GM23338 (cell line): ENCODE measurements around the gene ZNF235. TPM values are rescaled to one million over a fixed set of nuclear protein-coding genes. Genes with fewer than 3 reads are reported as not detected.

Experiments used
- ATAC-seq: fragments of 200-7000 bp; cut with Tn5 transposase; 3 replicates; pipeline ENCODE4 v1.9.1; 2020
- DNase-seq: peaks from one replicate; pipeline ENCODE4 v3.0.0-alpha.2; 2015; ENCODE audit warnings: low spot score
- H2AFZ ChIP-seq: fragments of 200-600 bp; sonication (generic); 2 replicates; pipeline ENCODE4 v1.8.0; 2016; ENCODE audit warnings: antibody characterized with exemption, mild to moderate bottlenecking, moderate library complexity
- H3F3A ChIP-seq: fragments of 200-600 bp; sonication (generic); replicated peaks from 2 replicates; pipeline ENCODE4 v1.8.0; 2017; ENCODE audit warnings: antibody characterized with exemption, mixed run types, low read depth
- H3K27ac ChIP-seq: fragments of 200-600 bp; sonication (generic); 2 replicates; pipeline ENCODE4 v1.6.1; 2016; ENCODE audit warnings: low read depth
- H3K27me3 ChIP-seq: fragments of 200-600 bp; sonication (generic); 2 replicates; pipeline ENCODE4 v1.8.0; 2016; ENCODE audit warnings: mild to moderate bottlenecking, mixed run types, moderate library complexity; ENCODE audit not compliant: insufficient read depth
- H3K36me3 ChIP-seq: fragments of 200-600 bp; sonication (generic); 2 replicates; pipeline ENCODE4 v1.8.0; 2016; ENCODE audit warnings: mild to moderate bottlenecking; ENCODE audit not compliant: insufficient read depth
- H3K4me1 ChIP-seq: fragments of 200-600 bp; sonication (generic); 2 replicates; pipeline ENCODE4 v1.8.0; 2016; ENCODE audit warnings: mild to moderate bottlenecking, moderate library complexity; ENCODE audit not compliant: insufficient read depth
- H3K4me2 ChIP-seq: fragments of 200-600 bp; sonication (generic); 2 replicates; pipeline ENCODE4 v1.7.1; 2017; ENCODE audit warnings: mixed run types
- H3K4me3 ChIP-seq: fragments of 200-600 bp; sonication (generic); 2 replicates; pipeline ENCODE4 v1.6.1; 2016; ENCODE audit warnings: mixed run types
- H3K79me2 ChIP-seq: fragments of 200-600 bp; sonication (generic); replicated peaks from 2 replicates; pipeline ENCODE4 v1.8.0; 2017; ENCODE audit warnings: mild to moderate bottlenecking; ENCODE audit not compliant: insufficient read depth
- H3K9me2 ChIP-seq: fragments of 200-600 bp; sonication (generic); 2 replicates; pipeline ENCODE4 v1.8.0; 2017; ENCODE audit not compliant: insufficient read depth
- H4K20me1 ChIP-seq: fragments of 200-600 bp; sonication (generic); replicated peaks from 2 replicates; pipeline ENCODE4 v1.8.0; 2017; ENCODE audit warnings: mild to moderate bottlenecking; ENCODE audit not compliant: insufficient read depth
- H3K27ac Mint-ChIP-seq: 2 replicates; pipeline ENCODE4 v1.8.0; 2020; ENCODE audit warnings: inconsistent platforms, mild to moderate bottlenecking, moderate library complexity, mixed read lengths
- H3K27me3 Mint-ChIP-seq: 3 replicates; pipeline ENCODE4 v1.8.0; 2022; ENCODE audit warnings: low read depth, mild to moderate bottlenecking, moderate library complexity, mixed read lengths, inconsistent platforms; ENCODE audit not compliant: insufficient read depth, poor library complexity
- H3K36me3 Mint-ChIP-seq: 3 replicates; pipeline ENCODE4 v1.8.0; 2021; ENCODE audit warnings: low read depth, mild to moderate bottlenecking, inconsistent platforms, moderate library complexity, mixed read lengths
- H3K4me1 Mint-ChIP-seq: 3 replicates; pipeline ENCODE4 v1.8.0; 2020; ENCODE audit warnings: mild to moderate bottlenecking, inconsistent platforms, mixed read lengths
- H3K4me3 Mint-ChIP-seq: 3 replicates; pipeline ENCODE4 v1.8.0; 2021; ENCODE audit warnings: moderate library complexity, mild to moderate bottlenecking, inconsistent platforms, mixed read lengths
- H3K9me3 Mint-ChIP-seq: 3 replicates; pipeline ENCODE4 v1.8.0; 2020; ENCODE audit warnings: moderate library complexity, mild to moderate bottlenecking, inconsistent platforms, mixed read lengths
- EZH2 ChIP-seq: fragments of 200-600 bp; sonication (generic); IDR thresholded peaks from one replicate; pipeline ENCODE4 v1.8.0; 2017; ENCODE audit warnings: antibody characterized with exemption, mild to moderate bottlenecking, low read depth; ENCODE audit not compliant: unreplicated experiment
- EZH2phosphoT487 ChIP-seq: fragments of 200-600 bp; sonication (generic); IDR thresholded peaks from one replicate; pipeline ENCODE4 v1.8.1; 2018; ENCODE audit warnings: antibody characterized with exemption; ENCODE audit not compliant: unreplicated experiment
- JUNB ChIP-seq: IDR thresholded peaks from one replicate; pipeline ENCODE4 v1.6.1; 2016; ENCODE audit warnings: antibody characterized with exemption; ENCODE audit not compliant: unreplicated experiment
- POLR2AphosphoS5 ChIP-seq: IDR thresholded peaks from 2 replicates; pipeline ENCODE4 v1.6.1; 2016; ENCODE audit warnings: antibody characterized with exemption, low read depth
- REST ChIP-seq: IDR thresholded peaks from one replicate; pipeline ENCODE4 v1.6.1; 2018; ENCODE audit warnings: antibody characterized with exemption; ENCODE audit not compliant: unreplicated experiment
- STAT1 ChIP-seq: IDR thresholded peaks from one replicate; pipeline ENCODE4 v1.6.1; 2016; ENCODE audit warnings: antibody characterized with exemption; ENCODE audit not compliant: unreplicated experiment
- ZNF114 ChIP-seq: fragments of 250-450 bp; sonication (Bioruptor Pico); IDR thresholded peaks from 2 replicates; pipeline ENCODE4 v1.5.0; 2020; ENCODE audit warnings: mild to moderate bottlenecking, moderate library complexity
- ZNF331 ChIP-seq: fragments of 250-450 bp; sonication (Bioruptor Pico); IDR thresholded peaks from 2 replicates; pipeline ENCODE4 v1.5.0; 2020; ENCODE audit warnings: low read depth, mild to moderate bottlenecking, moderate library complexity
- ZNF462 ChIP-seq: fragments of 250-450 bp; sonication (Bioruptor Pico); IDR thresholded peaks from 2 replicates; pipeline ENCODE4 v1.5.0; 2020; ENCODE audit warnings: mild to moderate bottlenecking, moderate library complexity
- polyA plus RNA-seq: library from polyadenylated mRNA; unstranded; fragments of >200 nt; fragmentation: Nextera tagmentation; extraction: Ambion mirVana; gene quantifications from 2 replicates; pipeline ENCODE4 v1.2.1, GENCODE V29; 2016
- total RNA-seq: library from RNA; depleted of rRNA; stranded (reverse); fragments of >200 nt; shearing (Covaris generic); gene quantifications from 2 replicates; pipeline ENCODE4 v1.2.3, GENCODE V29; 2014
- TF ChIP-seq, protein P1 (sequence below), 2 experiments: fragments of 200-600 bp in 1 of 2; sonication (generic) in 1 of 2; conservative IDR thresholded peaks; 2 replicates each; pipeline versions ENCODE4 v1.5.1 to v1.6.1; 2016 to 2017; ENCODE audit warnings: antibody characterized with exemption in 2 of 2, low read depth in 2 of 2, mild to moderate bottlenecking in 2 of 2, moderate library complexity in 1 of 2

ZNF235 gene
- total and polyA plus RNA-seq, 2 experiments from 2014 or later, result 5.0 to 5.1 TPM

GRCh38 chr19:44346556-44346955, 41.7 kb upstream of the ZNF235 start (continued):
- TF ChIP-seq, protein P1, sequence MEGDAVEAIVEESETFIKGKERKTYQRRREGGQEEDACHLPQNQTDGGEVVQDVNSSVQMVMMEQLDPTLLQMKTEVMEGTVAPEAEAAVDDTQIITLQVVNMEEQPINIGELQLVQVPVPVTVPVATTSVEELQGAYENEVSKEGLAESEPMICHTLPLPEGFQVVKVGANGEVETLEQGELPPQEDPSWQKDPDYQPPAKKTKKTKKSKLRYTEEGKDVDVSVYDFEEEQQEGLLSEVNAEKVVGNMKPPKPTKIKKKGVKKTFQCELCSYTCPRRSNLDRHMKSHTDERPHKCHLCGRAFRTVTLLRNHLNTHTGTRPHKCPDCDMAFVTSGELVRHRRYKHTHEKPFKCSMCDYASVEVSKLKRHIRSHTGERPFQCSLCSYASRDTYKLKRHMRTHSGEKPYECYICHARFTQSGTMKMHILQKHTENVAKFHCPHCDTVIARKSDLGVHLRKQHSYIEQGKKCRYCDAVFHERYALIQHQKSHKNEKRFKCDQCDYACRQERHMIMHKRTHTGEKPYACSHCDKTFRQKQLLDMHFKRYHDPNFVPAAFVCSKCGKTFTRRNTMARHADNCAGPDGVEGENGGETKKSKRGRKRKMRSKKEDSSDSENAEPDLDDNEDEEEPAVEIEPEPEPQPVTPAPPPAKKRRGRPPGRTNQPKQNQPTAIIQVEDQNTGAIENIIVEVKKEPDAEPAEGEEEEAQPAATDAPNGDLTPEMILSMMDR (conservative IDR thresholded peaks at IDR 0.05; ENCODE audit: low read depth in 2 of 2), result no peak
- TF ChIP-seq ZNF331, result no peak
- TF ChIP-seq POLR2AphosphoS5, result no peak
- TF ChIP-seq STAT1, result no peak

DNA sequence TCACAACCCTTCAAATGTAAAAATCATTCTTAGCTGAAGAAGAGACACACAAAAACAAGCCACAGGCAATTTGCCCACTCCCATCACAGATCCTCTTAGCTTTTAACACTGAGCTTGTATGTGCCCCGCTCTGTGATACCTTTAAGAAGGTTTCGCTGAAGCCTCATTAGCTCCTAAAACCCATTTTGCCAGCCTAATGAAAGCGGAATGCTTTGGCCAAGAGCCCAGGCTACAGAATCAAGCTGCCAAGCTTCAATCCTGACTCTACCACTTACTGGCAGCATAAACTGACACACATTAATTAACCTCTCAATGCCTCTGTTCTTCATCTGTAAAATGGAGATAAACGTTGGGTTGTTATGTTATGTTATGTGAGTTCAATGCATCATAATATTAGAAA, 41.1 kb upstream of the ZNF235 start:
- ATAC-seq, result no peak
- Mint-ChIP-seq H3K9me3 (peaks cover 53% of the 10 kb centered on the region), H3K27ac (no peak overlapping the region), H3K27me3 (peaks cover 8% of the 10 kb centered on the region), H3K36me3 (peaks cover 17% of the 10 kb centered on the region), H3K4me3 (no peak overlapping the region), H3K4me1 (no peaks in the 10 kb centered on the region)
- no peak overlapping the region for H3K4me2 ChIP-seq
- no peak overlapping the region for H2AFZ ChIP-seq
- no peak overlapping the region for H3K27ac ChIP-seq
- peaks cover 5% of the 10 kb centered on the region; the same call in 1 of the 2 replicates for H4K20me1 ChIP-seq
- no peaks in the 10 kb centered on the region for H3K9me2 ChIP-seq
- DNase-seq, result no peak
- H3K4me1 ChIP-seq, result no peaks in the 10 kb centered on the region
- H3K4me3 ChIP-seq, result no peak overlapping the region
- no peaks in the 10 kb centered on the region for H3F3A ChIP-seq
- H3K27me3 ChIP-seq, result no peaks in the 10 kb centered on the region
- peaks cover 8% of the 10 kb centered on the region; the same call in 1 of the 2 replicates for H3K79me2 ChIP-seq
- H3K36me3 ChIP-seq, result no peaks in the 10 kb centered on the region
- TF ChIP-seq JUNB, result no peak
- TF ChIP-seq REST, result no peak
- TF ChIP-seq ZNF114, result no peak
- no peak for TF ChIP-seq ZNF462
- no peak for TF ChIP-seq ZNF331
- TF ChIP-seq, protein P1 (conservative IDR thresholded peaks at IDR 0.05; ENCODE audit: low read depth in 2 of 2), result no peak
- no peak for TF ChIP-seq EZH2
- no peak for TF ChIP-seq EZH2phosphoT487
- TF ChIP-seq POLR2AphosphoS5, result no peak
